HTERT RPE-1 (cell line): Measurements from ENCODE around the gene EIF2B5.

ENCODE experiments used
- in situ Hi-C: fragments of 300-500 bp; cut with MboI; formaldehyde crosslinking; loops from 4 replicates; pipeline ENCODE4 v1.14.3; 2020; ENCODE audit warnings: low sequenced_read_pairs

EIF2B5 gene

DNA sequence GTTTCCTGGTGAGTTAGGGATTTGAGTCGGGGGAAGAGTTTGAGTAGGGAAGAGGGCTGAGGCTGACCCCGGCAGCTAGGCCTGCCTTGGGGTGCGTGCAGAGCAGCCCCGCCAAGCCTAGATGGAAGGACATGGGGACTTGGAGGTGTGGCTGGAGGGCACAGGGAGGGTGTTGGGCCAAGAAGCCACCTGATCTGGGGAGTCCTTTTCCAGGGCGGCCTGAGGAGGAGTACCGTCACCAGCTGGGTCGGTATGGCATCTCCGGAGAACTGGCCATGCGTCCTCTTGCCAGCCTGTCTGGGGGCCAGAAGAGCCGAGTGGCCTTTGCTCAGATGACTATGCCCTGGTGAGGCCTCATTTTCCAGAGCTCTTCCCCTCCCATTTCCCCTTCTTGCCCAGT, 57.7 kb downstream of the EIF2B5 start:
- in situ Hi-C loops, result no loop called here

DNA sequence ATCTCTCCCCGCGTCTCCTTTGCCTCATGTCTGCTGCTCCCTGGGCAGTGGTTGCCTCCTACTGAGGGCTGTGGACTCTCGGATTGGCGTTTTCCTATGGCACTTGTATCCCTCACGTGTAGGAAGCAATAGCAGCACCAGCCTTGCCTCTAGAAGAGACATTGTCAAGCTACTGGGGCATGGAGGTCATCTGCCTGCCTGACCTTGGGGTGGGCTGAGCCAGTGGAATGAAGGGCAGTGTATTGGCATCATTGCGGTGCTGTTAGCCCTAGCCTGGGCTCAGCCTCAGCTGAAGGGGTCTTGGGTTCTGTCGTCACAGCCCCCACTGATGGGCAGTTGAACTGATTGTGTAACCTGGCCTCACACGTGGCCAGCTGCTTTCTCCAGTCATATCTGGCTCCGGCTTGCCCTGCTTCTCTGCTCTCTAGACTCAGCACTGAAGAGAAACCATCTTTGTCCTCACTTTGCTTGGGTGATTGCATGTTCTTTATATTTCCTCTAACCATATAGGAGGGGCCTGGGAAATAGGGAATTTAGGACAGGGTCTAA, 58.9 kb downstream of the EIF2B5 start:
- in situ Hi-C loops, result no loop called here
